MM.1S (cell line): ENCODE measurements around the gene ADARB1.

Source experiments
- DNase-seq: peaks from one replicate; pipeline ENCODE4 v3.0.0-alpha.2; 2015
- H2AFZ ChIP-seq: fragments of 300-600 bp; sonication (generic); 2 replicates; pipeline ENCODE4 v1.6.0; 2016; ENCODE audit warnings: antibody characterized with exemption, low read length
- H3F3A ChIP-seq: fragments of 300-600 bp; sonication (generic); 2 replicates; pipeline ENCODE4 v1.6.1; 2016; ENCODE audit warnings: mild to moderate bottlenecking, antibody characterized with exemption, low read length, moderate library complexity, mixed read lengths; ENCODE audit not compliant: insufficient read depth
- H3K27ac ChIP-seq: fragments of 300-600 bp; sonication (generic); 2 replicates; pipeline ENCODE4 v1.5.1; 2016; ENCODE audit warnings: mild to moderate bottlenecking, low read length
- H3K27me3 ChIP-seq: fragments of 300-600 bp; sonication (generic); replicated peaks from 2 replicates; pipeline ENCODE4 v1.6.0; 2016; ENCODE audit warnings: low read length; ENCODE audit not compliant: insufficient read depth
- H3K36me3 ChIP-seq: fragments of 300-600 bp; sonication (generic); replicated peaks from 2 replicates; pipeline ENCODE4 v1.6.1; 2016; ENCODE audit warnings: mild to moderate bottlenecking, low read length, mixed read lengths; ENCODE audit not compliant: insufficient read depth
- H3K4me1 ChIP-seq: fragments of 300-600 bp; sonication (generic); 2 replicates; pipeline ENCODE4 v1.6.1; 2016; ENCODE audit warnings: low read length, mixed read lengths
- H3K4me2 ChIP-seq: fragments of 300-600 bp; sonication (generic); 2 replicates; pipeline ENCODE4 v1.6.0; 2016; ENCODE audit warnings: low read depth, low read length
- H3K4me3 ChIP-seq: fragments of 300-600 bp; sonication (generic); 2 replicates; pipeline ENCODE4 v1.5.1; 2016; ENCODE audit warnings: low read length, mixed read lengths
- H3K79me2 ChIP-seq: fragments of 300-600 bp; sonication (generic); 2 replicates; pipeline ENCODE4 v1.6.1; 2016; ENCODE audit warnings: mixed run types, low read length, mixed read lengths
- H3K9ac ChIP-seq: fragments of 300-600 bp; sonication (generic); 2 replicates; pipeline ENCODE4 v1.6.1; 2016; ENCODE audit warnings: low read length, mixed read lengths
- H3K9me2 ChIP-seq: fragments of 300-600 bp; sonication (generic); replicated peaks from 2 replicates; pipeline ENCODE4 v1.6.1; 2016; ENCODE audit warnings: mild to moderate bottlenecking, low read length, mixed read lengths; ENCODE audit not compliant: insufficient read depth
- H3K9me3 ChIP-seq: fragments of 300-600 bp; sonication (generic); replicated peaks from 2 replicates; pipeline ENCODE4 v1.6.1; 2016; ENCODE audit warnings: mild to moderate bottlenecking, low read length, mixed read lengths; ENCODE audit not compliant: insufficient read depth
- H4K20me1 ChIP-seq: fragments of 300-600 bp; sonication (generic); 2 replicates; pipeline ENCODE4 v1.6.1; 2016; ENCODE audit warnings: mild to moderate bottlenecking, low read length, moderate library complexity, mixed read lengths; ENCODE audit not compliant: insufficient read depth
- EZH2 ChIP-seq: fragments of 300-600 bp; sonication (generic); optimal IDR thresholded peaks from 2 replicates; pipeline ENCODE3; 2017; ENCODE audit warnings: low read depth, mild to moderate bottlenecking, antibody characterized with exemption, low read length, mixed read lengths
- EZH2phosphoT487 ChIP-seq: fragments of 300-600 bp; sonication (generic); IDR thresholded peaks from 2 replicates; pipeline ENCODE4 v1.6.1; 2018; ENCODE audit warnings: antibody characterized with exemption, low read length
- TF ChIP-seq, protein P1 (sequence below): fragments of 300-600 bp; sonication (generic); IDR thresholded peaks from 2 replicates; pipeline ENCODE4 v1.5.1; 2016; ENCODE audit warnings: antibody characterized with exemption, low read length, mixed read lengths

Gene ADARB1

DNA sequence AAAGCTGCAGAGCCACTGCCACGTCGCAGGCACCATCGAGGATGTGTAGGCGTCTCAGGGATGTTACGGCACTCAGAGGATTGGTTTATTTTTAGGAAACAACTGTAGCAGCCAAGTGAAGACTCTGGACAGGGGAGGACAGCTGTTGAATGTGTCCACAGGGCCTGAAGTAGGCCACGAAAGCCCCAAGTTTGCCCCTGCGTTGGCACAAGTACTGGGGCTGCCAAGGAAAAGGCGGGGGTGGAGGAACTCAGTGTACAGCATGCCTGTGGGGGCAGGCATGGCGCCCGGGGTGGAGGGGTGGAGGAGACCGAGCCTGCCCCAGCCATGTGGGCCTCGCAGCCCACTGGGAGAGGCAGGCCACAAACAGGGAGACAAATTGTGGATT lies 89.7 kb downstream of the ADARB1 start:
- H3K9me2 ChIP-seq = no peaks in the 10 kb centered on the region
- TF ChIP-seq EZH2phosphoT487 (no peak), EZH2 (no peak)
- TF ChIP-seq, protein P1, sequence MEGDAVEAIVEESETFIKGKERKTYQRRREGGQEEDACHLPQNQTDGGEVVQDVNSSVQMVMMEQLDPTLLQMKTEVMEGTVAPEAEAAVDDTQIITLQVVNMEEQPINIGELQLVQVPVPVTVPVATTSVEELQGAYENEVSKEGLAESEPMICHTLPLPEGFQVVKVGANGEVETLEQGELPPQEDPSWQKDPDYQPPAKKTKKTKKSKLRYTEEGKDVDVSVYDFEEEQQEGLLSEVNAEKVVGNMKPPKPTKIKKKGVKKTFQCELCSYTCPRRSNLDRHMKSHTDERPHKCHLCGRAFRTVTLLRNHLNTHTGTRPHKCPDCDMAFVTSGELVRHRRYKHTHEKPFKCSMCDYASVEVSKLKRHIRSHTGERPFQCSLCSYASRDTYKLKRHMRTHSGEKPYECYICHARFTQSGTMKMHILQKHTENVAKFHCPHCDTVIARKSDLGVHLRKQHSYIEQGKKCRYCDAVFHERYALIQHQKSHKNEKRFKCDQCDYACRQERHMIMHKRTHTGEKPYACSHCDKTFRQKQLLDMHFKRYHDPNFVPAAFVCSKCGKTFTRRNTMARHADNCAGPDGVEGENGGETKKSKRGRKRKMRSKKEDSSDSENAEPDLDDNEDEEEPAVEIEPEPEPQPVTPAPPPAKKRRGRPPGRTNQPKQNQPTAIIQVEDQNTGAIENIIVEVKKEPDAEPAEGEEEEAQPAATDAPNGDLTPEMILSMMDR = no peak
- DNase-seq = no peak
- no peaks in the 10 kb centered on the region for H3K79me2 ChIP-seq
- no peaks in the 10 kb centered on the region for H3K4me1 ChIP-seq
- no peak overlapping the region for H3K4me2 ChIP-seq
- H3K4me3 ChIP-seq = no peak overlapping the region
- H3F3A ChIP-seq = no peaks in the 10 kb centered on the region
- H2AFZ ChIP-seq = no peak overlapping the region
- H3K9me3 ChIP-seq = no peaks in the 10 kb centered on the region
- H3K9ac ChIP-seq = no peak overlapping the region
- H3K36me3 ChIP-seq = no peaks in the 10 kb centered on the region
- H4K20me1 ChIP-seq = no peaks in the 10 kb centered on the region
- peaks cover 96% of the 10 kb centered on the region for H3K27me3 ChIP-seq
- H3K27ac ChIP-seq = no peak overlapping the region

- TF ChIP-seq, protein P1 = no peak
- TF ChIP-seq EZH2phosphoT487 (no peak), EZH2 (no peak)
- no peak for DNase-seq
- H3K9ac ChIP-seq = no peak overlapping the region
These were observed 90.5 kb downstream of the ADARB1 start for GRCh38 chr21:45164838-45165237.

GRCh38 chr21:45166931-45167330 lies 92.6 kb downstream of the ADARB1 start:
- H3K9me2 ChIP-seq = no peaks in the 10 kb centered on the region
- no peak for DNase-seq
- no peak overlapping the region for H3K27ac ChIP-seq
- no peak overlapping the region for H3K9ac ChIP-seq
- H3K4me2 ChIP-seq = no peak overlapping the region
- TF ChIP-seq EZH2phosphoT487 = no peak
- TF ChIP-seq EZH2 = no peak
- TF ChIP-seq, protein P1 = no peak
- no peak overlapping the region for H3K4me3 ChIP-seq
- no peaks in the 10 kb centered on the region for H3K9me3 ChIP-seq
- no peaks in the 10 kb centered on the region for H3K79me2 ChIP-seq
- no peak overlapping the region for H2AFZ ChIP-seq
- H3K4me1 ChIP-seq = no peaks in the 10 kb centered on the region
- no peaks in the 10 kb centered on the region for H4K20me1 ChIP-seq
- H3K27me3 ChIP-seq = peaks cover 94% of the 10 kb centered on the region
- H3K36me3 ChIP-seq = no peaks in the 10 kb centered on the region
- H3F3A ChIP-seq = no peaks in the 10 kb centered on the region

More at GRCh38 chr21:45164838-45165237, 90.5 kb downstream of the ADARB1 start:
- H3K4me3 ChIP-seq = no peak overlapping the region
- H3K36me3 ChIP-seq = no peaks in the 10 kb centered on the region
- no peaks in the 10 kb centered on the region for H3K79me2 ChIP-seq
- H3K4me1 ChIP-seq = no peaks in the 10 kb centered on the region
- no peaks in the 10 kb centered on the region for H3K9me2 ChIP-seq
- no peaks in the 10 kb centered on the region for H3K9me3 ChIP-seq
- H3K4me2 ChIP-seq = no peak overlapping the region
- H2AFZ ChIP-seq = no peak overlapping the region
- peaks cover 96% of the 10 kb centered on the region for H3K27me3 ChIP-seq
- H3F3A ChIP-seq = no peaks in the 10 kb centered on the region
- H4K20me1 ChIP-seq = no peaks in the 10 kb centered on the region
- no peak overlapping the region for H3K27ac ChIP-seq
